LNCAP (cell line): ENCODE results near the gene TGFBR2.

Source experiments
- CTCF ChIP-seq: fragments of 450-650 bp; IDR thresholded peaks from 2 replicates; pipeline ENCODE4 v1.5.1; 2017; ENCODE audit warnings: mild to moderate bottlenecking

Gene TGFBR2

DNA sequence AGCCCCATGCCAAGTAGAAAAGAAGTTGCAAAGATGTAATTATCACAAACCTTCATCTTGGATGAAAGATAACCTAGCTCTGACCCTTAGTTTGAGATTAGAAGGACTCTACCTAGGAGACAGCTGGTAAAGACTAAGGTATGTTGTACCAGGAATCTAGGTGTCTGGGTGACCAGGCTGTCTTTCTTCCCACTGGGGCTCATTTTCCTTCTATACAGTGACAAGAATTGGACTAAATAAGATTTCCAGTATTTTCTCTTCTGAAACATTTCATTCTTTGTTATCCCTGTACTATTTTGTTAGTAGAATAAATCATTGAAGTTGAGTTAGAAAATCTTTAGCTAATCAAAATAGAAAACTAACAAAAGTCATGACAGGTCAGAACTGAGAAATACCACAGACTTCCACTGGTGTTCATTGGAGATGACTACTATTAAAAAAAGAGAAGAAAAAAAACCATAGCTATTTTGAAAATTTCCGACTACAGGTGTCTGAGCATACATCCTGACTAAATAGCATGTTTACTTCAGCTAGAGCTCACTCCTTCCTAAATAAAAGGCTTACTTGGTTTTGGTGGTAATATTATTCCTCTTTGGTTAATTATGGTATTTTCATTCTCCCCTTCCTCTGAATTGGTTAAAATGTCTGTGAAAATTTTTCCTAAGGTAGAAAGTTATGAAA is 10.1 kb downstream of the TGFBR2 start:
- no peak for TF ChIP-seq CTCF

DNA sequence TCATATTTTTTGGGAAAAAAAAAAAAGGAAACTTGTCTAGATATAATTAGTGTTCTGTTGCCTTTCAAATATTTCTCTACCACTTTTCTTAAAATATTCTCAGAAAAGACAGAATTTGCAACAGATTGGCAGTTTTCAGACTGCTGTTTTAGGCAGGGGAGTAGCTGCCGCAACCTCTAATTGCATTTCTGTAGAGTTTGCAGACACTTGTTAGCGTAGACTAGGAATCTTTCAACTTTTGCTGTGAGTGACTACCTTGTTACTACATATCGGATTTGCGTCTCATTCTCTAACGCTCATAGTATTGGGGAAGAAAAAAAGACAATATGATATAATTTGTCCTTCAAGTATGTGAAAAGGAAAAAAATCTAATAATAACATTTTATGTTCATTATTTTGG is 10.7 kb downstream of the TGFBR2 start:
- no peak for TF ChIP-seq CTCF

DNA sequence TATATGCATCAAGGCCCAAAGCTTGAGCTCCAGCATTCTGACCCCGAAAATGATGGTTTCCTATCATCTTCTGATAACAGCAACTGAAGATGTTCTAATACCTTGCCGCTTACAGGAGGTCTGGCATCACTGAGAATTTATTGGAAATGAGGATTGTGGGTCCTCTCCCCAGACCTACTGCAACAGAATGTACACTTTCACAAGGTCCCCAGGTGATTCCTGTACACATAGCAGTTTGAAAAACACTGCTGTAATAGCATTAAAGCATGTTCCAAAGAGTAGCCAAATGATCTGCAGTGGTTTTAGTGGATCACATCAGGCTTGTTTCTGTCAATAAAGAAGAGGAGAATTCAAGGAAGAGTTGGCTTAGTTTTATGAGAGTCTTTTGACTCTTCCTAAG is 11.3 kb downstream of the TGFBR2 start:
- TF ChIP-seq CTCF: no peak

GRCh38 chr3:30618526-30618925 is 12.1 kb downstream of the TGFBR2 start:
- TF ChIP-seq CTCF: no peak

DNA sequence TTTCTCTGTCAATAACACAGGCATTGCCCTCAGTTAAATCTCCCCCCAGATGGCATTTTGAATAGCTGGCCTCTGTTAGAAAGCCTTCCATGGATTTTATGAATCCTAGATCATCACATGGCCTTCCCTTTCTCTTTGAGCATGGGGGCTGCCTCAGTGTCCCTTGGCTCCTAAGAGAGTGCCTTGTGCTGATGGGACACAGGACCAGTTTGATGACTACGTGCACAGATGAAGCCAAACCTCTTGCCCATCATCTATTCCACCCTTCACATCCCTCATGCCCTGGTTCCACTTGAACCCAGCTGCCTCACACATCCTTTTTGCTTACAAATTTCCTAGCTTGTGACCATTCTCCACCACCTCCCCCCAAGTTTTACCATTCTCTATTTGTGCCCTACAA is 12.9 kb downstream of the TGFBR2 start:
- no peak for TF ChIP-seq CTCF

- TF ChIP-seq CTCF: no peak
These were observed 14.3 kb downstream of the TGFBR2 start for GRCh38 chr3:30620402-30621360.

DNA sequence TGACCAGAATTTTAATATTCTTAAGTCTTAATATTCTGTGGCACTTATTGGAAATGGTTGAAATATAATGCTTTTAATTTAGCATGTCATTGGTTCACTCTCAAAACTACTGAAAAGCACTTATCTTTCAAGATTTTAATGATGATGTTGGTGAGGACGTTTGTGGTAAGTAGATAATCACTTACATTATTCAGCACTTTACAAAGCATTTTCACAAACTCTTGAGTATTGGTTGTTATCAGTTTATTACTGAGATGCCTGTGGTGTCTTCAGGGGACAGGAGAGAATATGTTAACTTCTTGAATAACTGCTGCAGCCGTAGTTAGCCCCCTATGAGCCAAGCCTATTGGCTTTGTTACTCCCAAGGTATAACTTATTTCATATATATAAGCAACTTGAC is 15.2 kb downstream of the TGFBR2 start:
- no peak for TF ChIP-seq CTCF
